K562 (cell line): Measurements from ENCODE around the gene MLH3. TPM values are rescaled to one million over a fixed set of nuclear protein-coding genes. Genes with fewer than 3 reads are reported as not detected.

ENCODE experiments used
- KDM5B ChIP-seq: fragments of 200-600 bp; sonication (generic); IDR thresholded peaks from 2 replicates; pipeline ENCODE4 v1.6.1; 2012; ENCODE audit warnings: low read depth, mild to moderate bottlenecking, moderate library complexity, low read length, control low read depth, inconsistent platforms; ENCODE audit not compliant: insufficient replicate concordance
- KLF6 ChIP-seq: fragments of 250-450 bp; sonication (Bioruptor Pico); IDR thresholded peaks from 2 replicates; pipeline ENCODE4 v1.4.0; 2020; ENCODE audit warnings: mild to moderate bottlenecking, moderate library complexity, borderline replicate concordance
- MTA2 ChIP-seq: fragments of 450-650 bp; IDR thresholded peaks from 2 replicates; pipeline ENCODE4 v1.6.1; 2016; ENCODE audit warnings: low read depth
- PREB ChIP-seq: sonication (generic); formaldehyde crosslinking; IDR thresholded peaks from 2 replicates; pipeline ENCODE4 v1.8.1; 2023; ENCODE audit warnings: mild to moderate bottlenecking, missing genetic modification reagents
- TFAP4 ChIP-seq: sonication (generic); formaldehyde crosslinking; IDR thresholded peaks from 2 replicates; pipeline ENCODE4 v1.8.0; 2022; ENCODE audit warnings: missing genetic modification reagents, mild to moderate bottlenecking, moderate library complexity, borderline replicate concordance
- ZNF395 ChIP-seq: fragments of 200-800 bp; sonication (Bioruptor generic); IDR thresholded peaks from 2 replicates; pipeline ENCODE4 v1.6.1; 2017; ENCODE audit warnings: missing genetic modification characterization, missing compliant biosample characterization
- polyA plus RNA-seq, 8 experiments: library from polyadenylated mRNA; depleted of rRNA in 4 of 8; stranded (reverse) in 5 of 8; unstranded in 3 of 8; fragments of >200 nt; fragmentation: Nextera tagmentation in 2 of 8; fragmentation: Illumina TruSeq in 1 of 8; extraction: Ambion mirVana in 2 of 8; extraction: Trizol in 1 of 8; gene quantifications; 2 replicates each; pipeline versions ENCODE4 v1.2.1 to v1.2.3, GENCODE V29; 2011 to 2014; ENCODE audit warnings: inconsistent platforms in 1 of 8, missing spikeins in 1 of 8
- total RNA-seq, 7 experiments: library from RNA; depleted of rRNA in 6 of 7; stranded (reverse); fragments of >200 nt in 6 of 7; fragmentation: Illumina TruSeq in 2 of 7; extraction: Trizol in 2 of 7; gene quantifications; 2 replicates each; pipeline versions ENCODE4 v1.2.1 to v1.2.3, GENCODE V29; 2011 to 2021; ENCODE audit warnings: low replicate concordance in 1 of 7
- TF ChIP-seq, protein P1 (sequence below): fragments of 450-650 bp; IDR thresholded peaks from 2 replicates; pipeline ENCODE4 v1.6.1; 2016; ENCODE audit warnings: mild to moderate bottlenecking, moderate library complexity
- TF ChIP-seq, protein P2 (sequence below): fragments of 200-400 bp; formaldehyde crosslinking; IDR thresholded peaks from 2 replicates; pipeline ENCODE4 v1.6.1; 2017; ENCODE audit warnings: mild to moderate bottlenecking, low read depth, low read length, moderate library complexity

The MLH3 gene
- total and polyA plus RNA-seq, 9 of the 15 experiments (the other 6 are each of a cell fraction or from before 2014, with no cell fraction given) = 5.9 to 15.3 (median 10.7) TPM

- TF ChIP-seq, protein P1, sequence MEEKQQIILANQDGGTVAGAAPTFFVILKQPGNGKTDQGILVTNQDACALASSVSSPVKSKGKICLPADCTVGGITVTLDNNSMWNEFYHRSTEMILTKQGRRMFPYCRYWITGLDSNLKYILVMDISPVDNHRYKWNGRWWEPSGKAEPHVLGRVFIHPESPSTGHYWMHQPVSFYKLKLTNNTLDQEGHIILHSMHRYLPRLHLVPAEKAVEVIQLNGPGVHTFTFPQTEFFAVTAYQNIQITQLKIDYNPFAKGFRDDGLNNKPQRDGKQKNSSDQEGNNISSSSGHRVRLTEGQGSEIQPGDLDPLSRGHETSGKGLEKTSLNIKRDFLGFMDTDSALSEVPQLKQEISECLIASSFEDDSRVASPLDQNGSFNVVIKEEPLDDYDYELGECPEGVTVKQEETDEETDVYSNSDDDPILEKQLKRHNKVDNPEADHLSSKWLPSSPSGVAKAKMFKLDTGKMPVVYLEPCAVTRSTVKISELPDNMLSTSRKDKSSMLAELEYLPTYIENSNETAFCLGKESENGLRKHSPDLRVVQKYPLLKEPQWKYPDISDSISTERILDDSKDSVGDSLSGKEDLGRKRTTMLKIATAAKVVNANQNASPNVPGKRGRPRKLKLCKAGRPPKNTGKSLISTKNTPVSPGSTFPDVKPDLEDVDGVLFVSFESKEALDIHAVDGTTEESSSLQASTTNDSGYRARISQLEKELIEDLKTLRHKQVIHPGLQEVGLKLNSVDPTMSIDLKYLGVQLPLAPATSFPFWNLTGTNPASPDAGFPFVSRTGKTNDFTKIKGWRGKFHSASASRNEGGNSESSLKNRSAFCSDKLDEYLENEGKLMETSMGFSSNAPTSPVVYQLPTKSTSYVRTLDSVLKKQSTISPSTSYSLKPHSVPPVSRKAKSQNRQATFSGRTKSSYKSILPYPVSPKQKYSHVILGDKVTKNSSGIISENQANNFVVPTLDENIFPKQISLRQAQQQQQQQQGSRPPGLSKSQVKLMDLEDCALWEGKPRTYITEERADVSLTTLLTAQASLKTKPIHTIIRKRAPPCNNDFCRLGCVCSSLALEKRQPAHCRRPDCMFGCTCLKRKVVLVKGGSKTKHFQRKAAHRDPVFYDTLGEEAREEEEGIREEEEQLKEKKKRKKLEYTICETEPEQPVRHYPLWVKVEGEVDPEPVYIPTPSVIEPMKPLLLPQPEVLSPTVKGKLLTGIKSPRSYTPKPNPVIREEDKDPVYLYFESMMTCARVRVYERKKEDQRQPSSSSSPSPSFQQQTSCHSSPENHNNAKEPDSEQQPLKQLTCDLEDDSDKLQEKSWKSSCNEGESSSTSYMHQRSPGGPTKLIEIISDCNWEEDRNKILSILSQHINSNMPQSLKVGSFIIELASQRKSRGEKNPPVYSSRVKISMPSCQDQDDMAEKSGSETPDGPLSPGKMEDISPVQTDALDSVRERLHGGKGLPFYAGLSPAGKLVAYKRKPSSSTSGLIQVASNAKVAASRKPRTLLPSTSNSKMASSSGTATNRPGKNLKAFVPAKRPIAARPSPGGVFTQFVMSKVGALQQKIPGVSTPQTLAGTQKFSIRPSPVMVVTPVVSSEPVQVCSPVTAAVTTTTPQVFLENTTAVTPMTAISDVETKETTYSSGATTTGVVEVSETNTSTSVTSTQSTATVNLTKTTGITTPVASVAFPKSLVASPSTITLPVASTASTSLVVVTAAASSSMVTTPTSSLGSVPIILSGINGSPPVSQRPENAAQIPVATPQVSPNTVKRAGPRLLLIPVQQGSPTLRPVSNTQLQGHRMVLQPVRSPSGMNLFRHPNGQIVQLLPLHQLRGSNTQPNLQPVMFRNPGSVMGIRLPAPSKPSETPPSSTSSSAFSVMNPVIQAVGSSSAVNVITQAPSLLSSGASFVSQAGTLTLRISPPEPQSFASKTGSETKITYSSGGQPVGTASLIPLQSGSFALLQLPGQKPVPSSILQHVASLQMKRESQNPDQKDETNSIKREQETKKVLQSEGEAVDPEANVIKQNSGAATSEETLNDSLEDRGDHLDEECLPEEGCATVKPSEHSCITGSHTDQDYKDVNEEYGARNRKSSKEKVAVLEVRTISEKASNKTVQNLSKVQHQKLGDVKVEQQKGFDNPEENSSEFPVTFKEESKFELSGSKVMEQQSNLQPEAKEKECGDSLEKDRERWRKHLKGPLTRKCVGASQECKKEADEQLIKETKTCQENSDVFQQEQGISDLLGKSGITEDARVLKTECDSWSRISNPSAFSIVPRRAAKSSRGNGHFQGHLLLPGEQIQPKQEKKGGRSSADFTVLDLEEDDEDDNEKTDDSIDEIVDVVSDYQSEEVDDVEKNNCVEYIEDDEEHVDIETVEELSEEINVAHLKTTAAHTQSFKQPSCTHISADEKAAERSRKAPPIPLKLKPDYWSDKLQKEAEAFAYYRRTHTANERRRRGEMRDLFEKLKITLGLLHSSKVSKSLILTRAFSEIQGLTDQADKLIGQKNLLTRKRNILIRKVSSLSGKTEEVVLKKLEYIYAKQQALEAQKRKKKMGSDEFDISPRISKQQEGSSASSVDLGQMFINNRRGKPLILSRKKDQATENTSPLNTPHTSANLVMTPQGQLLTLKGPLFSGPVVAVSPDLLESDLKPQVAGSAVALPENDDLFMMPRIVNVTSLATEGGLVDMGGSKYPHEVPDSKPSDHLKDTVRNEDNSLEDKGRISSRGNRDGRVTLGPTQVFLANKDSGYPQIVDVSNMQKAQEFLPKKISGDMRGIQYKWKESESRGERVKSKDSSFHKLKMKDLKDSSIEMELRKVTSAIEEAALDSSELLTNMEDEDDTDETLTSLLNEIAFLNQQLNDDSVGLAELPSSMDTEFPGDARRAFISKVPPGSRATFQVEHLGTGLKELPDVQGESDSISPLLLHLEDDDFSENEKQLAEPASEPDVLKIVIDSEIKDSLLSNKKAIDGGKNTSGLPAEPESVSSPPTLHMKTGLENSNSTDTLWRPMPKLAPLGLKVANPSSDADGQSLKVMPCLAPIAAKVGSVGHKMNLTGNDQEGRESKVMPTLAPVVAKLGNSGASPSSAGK = no peak
- TF ChIP-seq, protein P2, sequence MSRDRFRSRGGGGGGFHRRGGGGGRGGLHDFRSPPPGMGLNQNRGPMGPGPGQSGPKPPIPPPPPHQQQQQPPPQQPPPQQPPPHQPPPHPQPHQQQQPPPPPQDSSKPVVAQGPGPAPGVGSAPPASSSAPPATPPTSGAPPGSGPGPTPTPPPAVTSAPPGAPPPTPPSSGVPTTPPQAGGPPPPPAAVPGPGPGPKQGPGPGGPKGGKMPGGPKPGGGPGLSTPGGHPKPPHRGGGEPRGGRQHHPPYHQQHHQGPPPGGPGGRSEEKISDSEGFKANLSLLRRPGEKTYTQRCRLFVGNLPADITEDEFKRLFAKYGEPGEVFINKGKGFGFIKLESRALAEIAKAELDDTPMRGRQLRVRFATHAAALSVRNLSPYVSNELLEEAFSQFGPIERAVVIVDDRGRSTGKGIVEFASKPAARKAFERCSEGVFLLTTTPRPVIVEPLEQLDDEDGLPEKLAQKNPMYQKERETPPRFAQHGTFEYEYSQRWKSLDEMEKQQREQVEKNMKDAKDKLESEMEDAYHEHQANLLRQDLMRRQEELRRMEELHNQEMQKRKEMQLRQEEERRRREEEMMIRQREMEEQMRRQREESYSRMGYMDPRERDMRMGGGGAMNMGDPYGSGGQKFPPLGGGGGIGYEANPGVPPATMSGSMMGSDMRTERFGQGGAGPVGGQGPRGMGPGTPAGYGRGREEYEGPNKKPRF = no peak
- TF ChIP-seq TFAP4 (CRISPR knock-in tag) = peak; percentile 41; the same call in 1 of the 2 replicates
- no peak for TF ChIP-seq ZNF395
- TF ChIP-seq PREB (CRISPR knock-in tag) = no peak
- TF ChIP-seq KDM5B = peak; percentile 54
- no peak for TF ChIP-seq MTA2
- TF ChIP-seq KLF6 (CRISPR knock-in tag) = no peak
Observed at GRCh38 chr14:75063491-75064204, 12.4 kb upstream of the MLH3 start, which contains the start of gene ACYP1 (continued).
